A673 (cell line): ENCODE results near the gene ARMC8.

Experiments used
- EZH2 ChIP-seq: fragments of 200-600 bp; sonication (generic); IDR thresholded peaks from 2 replicates; pipeline ENCODE4 v1.6.1; 2017; ENCODE audit warnings: borderline replicate concordance, low read depth, mild to moderate bottlenecking, mixed read lengths, antibody characterized with exemption, low read length; ENCODE audit not compliant: poor library complexity, severe bottlenecking
- TF ChIP-seq, protein P1 (sequence below): fragments of 300-800, 200-600 bp; sonication (generic); conservative IDR thresholded peaks from 2 replicates; pipeline ENCODE4 v1.5.1; 2017; ENCODE audit warnings: low read depth, mild to moderate bottlenecking, antibody characterized with exemption, low read length, moderate library complexity, mixed read lengths

DNA sequence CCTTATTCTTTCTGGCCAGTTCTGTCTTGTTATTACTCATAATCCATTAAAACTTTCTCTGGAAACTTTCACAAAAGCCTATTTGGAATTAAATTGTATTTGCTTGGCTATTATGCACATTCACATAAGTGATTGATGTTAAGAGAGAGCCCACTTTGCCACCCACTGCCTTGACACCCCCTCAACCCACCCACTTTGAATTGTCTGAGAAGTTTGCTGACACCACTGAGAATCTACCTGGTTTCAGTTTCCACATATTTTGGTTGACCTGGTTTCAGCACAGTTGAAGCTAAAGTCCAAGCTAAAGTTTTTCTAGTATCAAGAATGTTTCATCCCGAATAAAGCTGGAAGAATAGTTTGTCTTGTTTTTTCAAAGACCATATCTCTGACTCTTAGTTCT lies 70.9 kb downstream of the ARMC8 start:
- TF ChIP-seq, protein P1, sequence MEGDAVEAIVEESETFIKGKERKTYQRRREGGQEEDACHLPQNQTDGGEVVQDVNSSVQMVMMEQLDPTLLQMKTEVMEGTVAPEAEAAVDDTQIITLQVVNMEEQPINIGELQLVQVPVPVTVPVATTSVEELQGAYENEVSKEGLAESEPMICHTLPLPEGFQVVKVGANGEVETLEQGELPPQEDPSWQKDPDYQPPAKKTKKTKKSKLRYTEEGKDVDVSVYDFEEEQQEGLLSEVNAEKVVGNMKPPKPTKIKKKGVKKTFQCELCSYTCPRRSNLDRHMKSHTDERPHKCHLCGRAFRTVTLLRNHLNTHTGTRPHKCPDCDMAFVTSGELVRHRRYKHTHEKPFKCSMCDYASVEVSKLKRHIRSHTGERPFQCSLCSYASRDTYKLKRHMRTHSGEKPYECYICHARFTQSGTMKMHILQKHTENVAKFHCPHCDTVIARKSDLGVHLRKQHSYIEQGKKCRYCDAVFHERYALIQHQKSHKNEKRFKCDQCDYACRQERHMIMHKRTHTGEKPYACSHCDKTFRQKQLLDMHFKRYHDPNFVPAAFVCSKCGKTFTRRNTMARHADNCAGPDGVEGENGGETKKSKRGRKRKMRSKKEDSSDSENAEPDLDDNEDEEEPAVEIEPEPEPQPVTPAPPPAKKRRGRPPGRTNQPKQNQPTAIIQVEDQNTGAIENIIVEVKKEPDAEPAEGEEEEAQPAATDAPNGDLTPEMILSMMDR, result no peak
- no peak for TF ChIP-seq EZH2
